Measurements from ENCODE around the gene RFESD.
A peak's percentile ranks its signal among the peaks of the same experiment; 100 is the strongest.

The RFESD gene

GRCh38 chr5:95646569-95647431 lies at the start of gene RFESD:
Gene RFESD (plus strand): TSS chr5:95646777. CDS start chr5:95652272, 5,495 bp downstream.
- DNase-seq (ENCODE audit: low spot score), result peak; percentile 97

- no peak for DNase-seq (ENCODE audit: low spot score)
Measured at GRCh38 chr5:95599252-95599651, 47.3 kb upstream of the RFESD start.

- DNase-seq (ENCODE audit: low spot score), result no peak
Measured at GRCh38 chr5:95600557-95600956, 46.0 kb upstream of the RFESD start.

- no peak for DNase-seq (ENCODE audit: low spot score)
Measured at GRCh38 chr5:95605786-95606185, 40.8 kb upstream of the RFESD start.

- no peak for DNase-seq (ENCODE audit: low spot score)
Measured at GRCh38 chr5:95606419-95606818, 40.2 kb upstream of the RFESD start.

- DNase-seq (ENCODE audit: low spot score), result no peak
Measured at GRCh38 chr5:95609711-95610110, 36.9 kb upstream of the RFESD start.

- no peak for DNase-seq (ENCODE audit: low spot score)
Measured at GRCh38 chr5:95610546-95610945, 36.0 kb upstream of the RFESD start.

- DNase-seq (ENCODE audit: low spot score), result no peak
Measured at GRCh38 chr5:95611396-95611795, 35.2 kb upstream of the RFESD start.

- no peak for DNase-seq (ENCODE audit: low spot score)
Measured at GRCh38 chr5:95613514-95613913, 33.1 kb upstream of the RFESD start.

GRCh38 chr5:95615164-95615467 lies 31.5 kb upstream of the RFESD start:
- no peak for DNase-seq (ENCODE audit: low spot score)

GRCh38 chr5:95617057-95617456 lies 29.5 kb upstream of the RFESD start:
- DNase-seq (ENCODE audit: low spot score), result no peak

- DNase-seq (ENCODE audit: low spot score), result no peak
Measured at GRCh38 chr5:95619096-95619495, 27.5 kb upstream of the RFESD start.

GRCh38 chr5:95619514-95620029 lies 27.0 kb upstream of the RFESD start:
- DNase-seq (ENCODE audit: low spot score), result no peak

- no peak for DNase-seq (ENCODE audit: low spot score)
Measured at GRCh38 chr5:95620030-95620869, 26.3 kb upstream of the RFESD start, which contains the start of gene GPR150. Gene GPR150 (plus strand): TSS chr5:95620087. CDS start chr5:95620276, 189 bp downstream.

GRCh38 chr5:95620870-95621838 lies 25.4 kb upstream of the RFESD start:
- DNase-seq (ENCODE audit: low spot score), result no peak

GRCh38 chr5:95621839-95622629 lies 24.5 kb upstream of the RFESD start:
- DNase-seq (ENCODE audit: low spot score), result no peak

GRCh38 chr5:95623706-95624105 lies 22.9 kb upstream of the RFESD start:
- no peak for DNase-seq (ENCODE audit: low spot score)

- DNase-seq (ENCODE audit: low spot score), result no peak
Measured at GRCh38 chr5:95624368-95624767, 22.2 kb upstream of the RFESD start.

- DNase-seq (ENCODE audit: low spot score), result no peak
Measured at GRCh38 chr5:95626701-95627100, 19.9 kb upstream of the RFESD start.

- DNase-seq (ENCODE audit: low spot score), result no peak
Measured at GRCh38 chr5:95627971-95628810, 18.4 kb upstream of the RFESD start.

Measured in RKO (cell line).